Measurements from ENCODE around the gene HNRNPM. TPM values are rescaled to one million over a fixed set of nuclear protein-coding genes. Genes with fewer than 3 reads are reported as not detected.

The HNRNPM gene
- total RNA-seq (ENCODE audit: low replicate concordance): 197 and 317 TPM in 2 replicates
- long read RNA-seq, partial matches to known transcripts: 62 of 362 reads
- long read RNA-seq, other reads (novel, unspliced or antisense): 297 of 362 reads

- no peaks in the 10 kb centered on the region for H3K27me3 Mint-ChIP-seq
- no peak for TF ChIP-seq CTCF (conservative IDR thresholded peaks at IDR 0.05)
- H3K27ac Mint-ChIP-seq: peak within 1 kb of the TSS; percentile 95
- peak within 1 kb of the TSS; percentile 95 for H3K4me3 Mint-ChIP-seq
- H3K9me3 Mint-ChIP-seq: no peaks in the 10 kb centered on the region
- H3K4me1 Mint-ChIP-seq (ENCODE audit: unreplicated experiment): peaks cover 36% of the 10 kb centered on the region
- peaks cover 22% of the 10 kb centered on the region for H3K36me3 Mint-ChIP-seq
- peak; percentile 100 for DNase-seq (ENCODE audit: extremely low spot score, unreplicated experiment)
Measured at GRCh38 chr19:8444677-8445487, at the start of gene HNRNPM. TSS of gene HNRNPM (plus strand) at chr19:8444975. CDS start at chr19:8444999, 24 bp downstream.

- peaks cover 15% of the 10 kb centered on the region for H3K4me1 Mint-ChIP-seq (ENCODE audit: unreplicated experiment)
- no peaks in the 10 kb centered on the region for H3K27me3 Mint-ChIP-seq
- no peak overlapping the region for H3K4me3 Mint-ChIP-seq
- peaks cover 6% of the 10 kb centered on the region for H3K36me3 Mint-ChIP-seq
- DNase-seq (ENCODE audit: extremely low spot score, unreplicated experiment): no peak
- no peak overlapping the region for H3K27ac Mint-ChIP-seq
- H3K9me3 Mint-ChIP-seq: no peaks in the 10 kb centered on the region
- no peak for TF ChIP-seq CTCF (conservative IDR thresholded peaks at IDR 0.05)
Measured at GRCh38 chr19:8395621-8396082, 49.1 kb upstream of the HNRNPM start.

- no peak overlapping the region for H3K4me3 Mint-ChIP-seq
- no peaks in the 10 kb centered on the region for H3K9me3 Mint-ChIP-seq
- no peaks in the 10 kb centered on the region for H3K27me3 Mint-ChIP-seq
- DNase-seq (ENCODE audit: extremely low spot score, unreplicated experiment): no peak
- TF ChIP-seq CTCF (conservative IDR thresholded peaks at IDR 0.05): no peak
- H3K4me1 Mint-ChIP-seq (ENCODE audit: unreplicated experiment): peaks cover 15% of the 10 kb centered on the region
- H3K36me3 Mint-ChIP-seq: peaks cover 6% of the 10 kb centered on the region
- peak overlapping the region; percentile 70 for H3K27ac Mint-ChIP-seq
Measured at GRCh38 chr19:8396185-8396562, 48.6 kb upstream of the HNRNPM start.

- no peaks in the 10 kb centered on the region for H3K27me3 Mint-ChIP-seq
- peak; percentile 75 for TF ChIP-seq CTCF (conservative IDR thresholded peaks at IDR 0.05)
- no peaks in the 10 kb centered on the region for H3K9me3 Mint-ChIP-seq
- peak overlapping the region; percentile 94 for H3K27ac Mint-ChIP-seq
- DNase-seq (ENCODE audit: extremely low spot score, unreplicated experiment): peak; percentile 77
- peaks cover 7% of the 10 kb centered on the region for H3K36me3 Mint-ChIP-seq
- H3K4me3 Mint-ChIP-seq: peak overlapping the region; percentile 58
- peaks cover 15% of the 10 kb centered on the region for H3K4me1 Mint-ChIP-seq (ENCODE audit: unreplicated experiment)
Measured at GRCh38 chr19:8396563-8397203, 48.1 kb upstream of the HNRNPM start.

- Mint-ChIP-seq H3K27me3 (no peaks in the 10 kb centered on the region), H3K27ac (peak overlapping the region; percentile 94), H3K4me3 (peak overlapping the region; percentile 58), H3K9me3 (no peaks in the 10 kb centered on the region), H3K36me3 (peaks cover 9% of the 10 kb centered on the region), H3K4me1 (ENCODE audit: unreplicated experiment) (peaks cover 15% of the 10 kb centered on the region)
- DNase-seq (ENCODE audit: extremely low spot score, unreplicated experiment): no peak
- TF ChIP-seq CTCF (conservative IDR thresholded peaks at IDR 0.05): no peak
Measured at GRCh38 chr19:8397271-8397670, 47.5 kb upstream of the HNRNPM start.

All from type B pancreatic cell (in vitro differentiated cells).